GM21723 (cell line): ENCODE measurements around the gene PLEKHM3.
"Not testable (repeated sequence)": the region's sequence is repeated elsewhere in the genome, so short reads cannot be mapped to it uniquely, and the experiment has no call there.

Experiments
- ATAC-seq: cut with Tn5 transposase; IDR thresholded peaks from one replicate; pipeline ENCODE4 v1.9.1; 2021; ENCODE audit warnings: mild to moderate bottlenecking, moderate library complexity; ENCODE audit not compliant: unreplicated experiment

PLEKHM3 gene

GRCh38 chr2:207831584-207832248, 193.6 kb downstream of the PLEKHM3 start:
- no peak for ATAC-seq

GRCh38 chr2:207830778-207831438, 194.4 kb downstream of the PLEKHM3 start:
- no peak for ATAC-seq

GRCh38 chr2:207828361-207829057, 196.8 kb downstream of the PLEKHM3 start:
- no peak for ATAC-seq

GRCh38 chr2:207825978-207826377, 199.3 kb downstream of the PLEKHM3 start:
- ATAC-seq = no peak

- ATAC-seq = no peak
Measured at GRCh38 chr2:207825045-207825954, 200.0 kb downstream of the PLEKHM3 start.

DNA sequence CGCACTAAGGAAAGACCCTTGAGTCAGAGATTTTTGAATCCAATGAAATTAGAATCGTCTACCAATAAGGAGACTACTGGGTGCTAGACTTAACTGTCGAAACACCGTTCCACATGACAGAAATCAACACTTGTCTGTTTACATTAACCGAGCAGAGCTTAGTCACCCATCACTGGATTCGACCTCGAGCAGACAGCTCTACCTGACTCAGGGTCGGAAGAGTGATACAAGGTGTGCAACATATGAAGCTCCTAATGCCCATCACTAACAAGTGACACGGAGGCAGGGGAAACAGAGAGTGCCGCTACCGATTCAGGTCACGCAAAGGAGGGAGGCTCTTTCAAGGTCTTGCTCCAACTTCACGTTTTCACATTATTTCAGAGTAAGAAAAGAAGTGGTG, 201.5 kb downstream of the PLEKHM3 start:
- no peak for ATAC-seq

DNA sequence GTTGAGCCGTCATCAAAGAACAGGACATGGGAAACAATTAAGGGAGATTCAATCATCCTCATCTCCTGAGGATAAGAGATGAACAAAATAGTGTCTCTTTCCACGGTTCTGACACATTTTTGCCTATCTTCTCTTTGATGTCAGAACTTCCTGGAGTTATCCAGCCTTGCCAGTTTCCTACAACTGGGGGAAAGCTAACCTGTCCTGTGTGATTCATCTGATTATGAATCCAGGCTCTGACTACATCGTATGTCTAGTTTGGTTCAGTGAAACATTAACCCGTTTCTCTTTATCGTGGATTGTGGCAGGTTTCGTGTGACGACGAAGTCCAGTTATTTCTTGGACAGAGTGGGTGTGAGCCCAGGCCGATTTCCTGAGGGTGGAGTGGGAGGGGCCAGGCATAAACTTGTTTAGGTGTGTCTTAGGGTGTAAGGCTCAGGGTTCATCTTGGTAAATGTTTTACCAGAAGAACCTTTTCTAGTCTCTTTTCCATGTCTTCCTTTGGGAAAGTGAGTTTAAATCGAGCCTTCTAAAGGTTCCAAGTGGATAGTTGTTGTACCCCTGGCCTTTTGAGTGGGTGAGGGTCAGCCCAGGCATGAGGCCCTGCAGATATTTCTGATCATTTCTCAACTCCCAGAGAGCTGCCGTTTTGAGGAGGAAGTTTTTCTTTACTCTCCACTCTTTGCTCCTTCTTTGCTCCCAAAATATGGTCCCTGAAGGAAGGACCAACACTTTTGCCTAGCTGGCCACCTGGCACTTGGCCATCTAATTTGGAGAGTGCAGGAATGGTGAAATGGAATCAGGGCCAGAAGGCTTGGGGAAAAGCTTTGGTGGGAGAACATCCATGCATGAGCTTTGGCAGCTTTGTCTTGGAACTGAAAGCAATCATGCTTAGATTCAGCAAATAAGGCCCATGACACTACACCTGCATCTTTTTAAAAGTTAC, 205.2 kb downstream of the PLEKHM3 start:
- ATAC-seq = no peak

GRCh38 chr2:207819021-207819797, 206.1 kb downstream of the PLEKHM3 start:
- ATAC-seq = no peak

- ATAC-seq = no peak
Measured at GRCh38 chr2:207816546-207816945, 208.8 kb downstream of the PLEKHM3 start.

DNA sequence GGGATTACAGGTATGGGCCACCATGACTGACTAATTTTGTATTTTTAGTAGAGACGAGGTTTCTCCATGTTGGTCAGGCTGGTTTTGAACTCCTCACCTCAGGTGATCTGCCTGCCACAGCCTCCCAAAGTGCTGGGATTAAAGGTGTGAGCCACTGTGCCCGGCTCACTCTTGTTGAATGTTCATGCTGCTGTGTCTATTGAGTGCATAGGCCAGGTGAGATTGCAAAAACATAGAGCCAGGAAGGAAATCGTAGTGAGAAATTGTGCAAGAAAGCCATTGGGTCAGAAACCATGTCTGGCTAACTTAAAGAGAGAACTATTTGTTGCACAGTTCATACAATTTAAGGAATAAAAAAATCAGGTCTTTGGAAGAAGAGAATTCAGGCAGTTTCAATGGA, 210.1 kb downstream of the PLEKHM3 start:
- ATAC-seq = no peak

GRCh38 chr2:207813942-207814341, 211.4 kb downstream of the PLEKHM3 start:
- ATAC-seq = no peak

- no peak for ATAC-seq
Measured at GRCh38 chr2:207813221-207813916, 212.0 kb downstream of the PLEKHM3 start.

GRCh38 chr2:207812726-207813080, 212.6 kb downstream of the PLEKHM3 start:
- ATAC-seq = no peak

GRCh38 chr2:207812058-207812725, 213.1 kb downstream of the PLEKHM3 start:
- ATAC-seq = no peak

DNA sequence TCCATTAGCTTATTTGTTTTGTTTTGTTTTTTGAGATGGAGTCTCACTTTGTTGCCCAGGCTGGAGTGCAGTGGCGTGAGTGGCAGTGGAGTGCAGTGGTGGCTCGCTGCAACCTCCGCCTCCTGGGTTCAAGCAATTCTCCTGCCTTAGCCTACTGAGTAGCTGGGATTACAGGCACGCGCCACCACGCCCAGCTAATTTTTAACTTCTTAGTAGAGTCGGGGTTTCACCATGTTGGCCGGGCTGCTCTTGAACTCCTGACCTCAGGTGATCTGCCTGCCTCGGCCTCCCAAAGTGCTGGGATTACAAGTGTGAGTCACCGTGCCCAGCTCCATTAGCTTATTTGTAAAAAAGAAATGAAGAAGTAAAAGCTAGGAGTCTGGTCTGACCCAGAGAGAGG, 213.7 kb downstream of the PLEKHM3 start:
- ATAC-seq = not testable (repeated sequence)

DNA sequence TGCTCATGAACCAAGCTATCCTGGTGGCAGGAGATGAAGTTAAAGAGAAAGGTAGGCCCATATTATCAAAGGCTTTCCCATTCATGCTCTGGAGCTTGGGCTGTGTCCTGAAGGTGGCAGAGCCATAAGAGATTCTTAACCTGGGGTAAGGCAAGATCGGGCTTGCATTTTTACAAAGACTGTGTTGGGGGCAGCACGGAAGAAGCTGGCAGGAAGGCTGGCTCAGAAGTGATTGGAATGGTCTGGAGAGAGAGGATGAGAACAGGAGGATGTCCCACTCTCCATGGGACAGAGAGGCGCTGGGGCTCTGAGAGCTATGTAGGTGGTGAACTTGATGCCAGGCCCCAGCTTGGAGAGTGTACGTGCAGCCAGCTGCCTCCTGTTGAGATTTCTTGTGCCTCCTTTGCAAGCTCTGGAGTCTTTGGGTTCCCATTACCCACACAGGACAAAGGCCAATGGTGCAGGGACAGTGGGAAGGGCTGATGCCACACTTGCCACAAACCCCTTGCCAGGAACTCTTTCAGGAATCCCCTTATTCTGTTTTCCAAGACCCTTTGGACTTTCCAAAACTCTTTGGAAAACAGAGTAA, 215.0 kb downstream of the PLEKHM3 start:
- ATAC-seq = no peak

GRCh38 chr2:207808119-207808518, 217.2 kb downstream of the PLEKHM3 start:
- no peak for ATAC-seq

GRCh38 chr2:207807516-207807915, 217.8 kb downstream of the PLEKHM3 start:
- peak; percentile 76 for ATAC-seq
